CD14-positive monocyte (primary cell): ENCODE data around the gene ADORA2A. TPM values are rescaled to one million over a fixed set of nuclear protein-coding genes. Genes with fewer than 3 reads are reported as not detected.

Source experiments
- DNase-seq, 3 donors: peaks; one replicate each; pipeline ENCODE4 v3.0.0-alpha.2; 2011 to 2022
- H2AFZ ChIP-seq: 2 replicates; pipeline ENCODE4 v1.6.0; 2012; ENCODE audit warnings: mild to moderate bottlenecking, low read depth, low read length, inconsistent platforms; ENCODE audit not compliant: insufficient read depth, poor library complexity, severe bottlenecking
- H3K27ac ChIP-seq, 2 donors: 1 replicate in 1 of 2; 2 replicates in 1 of 2; pipeline ENCODE4 v1.5.1; 2012 to 2013; ENCODE audit warnings: low read length in 2 of 2, control low read depth in 1 of 2, inconsistent platforms in 1 of 2, low read depth in 1 of 2, mild to moderate bottlenecking in 1 of 2
- H3K27me3 ChIP-seq, 2 donors: one replicate each; pipeline versions ENCODE4 v1.6.0 to v1.6.1; 2011 to 2013; ENCODE audit warnings: low read length in 2 of 2; ENCODE audit not compliant: control insufficient read depth in 2 of 2, insufficient read depth in 2 of 2
- H3K36me3 ChIP-seq, 2 donors: replicated peaks in 1 of 2; 1 replicate in 1 of 2; 2 replicates in 1 of 2; pipeline versions ENCODE4 v1.5.1 to v1.6.1; 2012 to 2013; ENCODE audit warnings: low read length in 2 of 2, control low read depth in 1 of 2, inconsistent platforms in 1 of 2, mild to moderate bottlenecking in 1 of 2; ENCODE audit not compliant: insufficient read depth in 2 of 2, control insufficient read depth in 1 of 2
- H3K4me1 ChIP-seq, 2 donors: 1 replicate in 1 of 2; 2 replicates in 1 of 2; pipeline versions ENCODE4 v1.5.1 to v1.6.1; 2012 to 2013; ENCODE audit warnings: low read length in 2 of 2, control low read depth in 1 of 2, inconsistent platforms in 1 of 2, mild to moderate bottlenecking in 1 of 2, moderate library complexity in 1 of 2; ENCODE audit not compliant: insufficient read depth in 2 of 2, control insufficient read depth in 1 of 2
- H3K4me2 ChIP-seq: replicated peaks from 2 replicates; pipeline ENCODE3; 2012; ENCODE audit warnings: low read length, moderate library complexity, mild to moderate bottlenecking; ENCODE audit not compliant: poor library complexity, severe bottlenecking; ENCODE audit errors: extremely low read depth
- H3K4me3 ChIP-seq, 3 experiments: fragments of 200-600 bp in 1 of 3; sonication (generic) in 1 of 3; replicated peaks in 1 of 3; 1 replicate in 2 of 3; 2 replicates in 1 of 3; pipeline ENCODE4 v1.5.1; 2011 to 2013; ENCODE audit warnings: low read length in 3 of 3, mild to moderate bottlenecking in 3 of 3, control low read depth in 2 of 3, low read depth in 2 of 3, inconsistent platforms in 1 of 3, moderate library complexity in 1 of 3
- H3K79me2 ChIP-seq: 2 replicates; pipeline ENCODE4 v1.6.0; 2012; ENCODE audit warnings: mild to moderate bottlenecking, control low read depth, inconsistent platforms, low read length, moderate library complexity; ENCODE audit not compliant: insufficient read depth
- H3K9ac ChIP-seq: 2 replicates; pipeline ENCODE4 v1.6.0; 2017; ENCODE audit warnings: low read length, mild to moderate bottlenecking; ENCODE audit not compliant: insufficient read depth, poor library complexity, severe bottlenecking
- H3K9me3 ChIP-seq, 2 donors: replicated peaks in 1 of 2; 1 replicate in 1 of 2; 2 replicates in 1 of 2; pipeline versions ENCODE4 v1.5.1 to v1.6.1; 2012 to 2013; ENCODE audit warnings: low read length in 2 of 2, control low read depth in 1 of 2; ENCODE audit not compliant: control insufficient read depth in 1 of 2, insufficient read depth in 1 of 2
- H4K20me1 ChIP-seq: 2 replicates; pipeline ENCODE4 v1.6.0; 2012; ENCODE audit warnings: mild to moderate bottlenecking, low read length, control low read depth, moderate library complexity; ENCODE audit not compliant: insufficient read depth
- H3K27ac Mint-ChIP-seq, 7 donors: one replicate each; pipeline ENCODE4 v1.8.0; 2020; ENCODE audit warnings: mild to moderate bottlenecking in 7 of 7, mixed read lengths in 7 of 7, moderate library complexity in 6 of 7, inconsistent platforms in 2 of 7
- H3K27me3 Mint-ChIP-seq, 3 donors: one replicate each; pipeline ENCODE4 v1.8.0; 2021 to 2022; ENCODE audit warnings: low read depth in 3 of 3, mild to moderate bottlenecking in 3 of 3, mixed read lengths in 3 of 3, moderate library complexity in 3 of 3, inconsistent platforms in 1 of 3
- H3K36me3 Mint-ChIP-seq, 2 donors: one replicate each; pipeline ENCODE4 v1.8.0; 2020; ENCODE audit warnings: mixed read lengths in 2 of 2, inconsistent platforms in 1 of 2, mild to moderate bottlenecking in 1 of 2
- H3K4me1 Mint-ChIP-seq: one replicate; pipeline ENCODE4 v1.8.0; 2020; ENCODE audit warnings: mild to moderate bottlenecking, mixed read lengths
- H3K4me3 Mint-ChIP-seq, 2 donors: one replicate each; pipeline ENCODE4 v1.8.0; 2020; ENCODE audit warnings: mild to moderate bottlenecking in 2 of 2, mixed read lengths in 2 of 2, moderate library complexity in 1 of 2
- H3K9me3 Mint-ChIP-seq, 7 donors: one replicate each; pipeline ENCODE4 v1.8.0; 2020 to 2022; ENCODE audit warnings: mixed read lengths in 7 of 7, mild to moderate bottlenecking in 6 of 7, moderate library complexity in 6 of 7, inconsistent platforms in 2 of 7
- CTCF ChIP-seq: fragments of 200-600 bp; IDR thresholded peaks from one replicate; pipeline ENCODE4 v1.8.0; 2022; ENCODE audit warnings: antibody characterized with exemption, mild to moderate bottlenecking
- WGBS: methylation state at CpG from one replicate; pipeline ENCODE4 v1.1.5; 2013; ENCODE audit warnings: missing lambda C conversion rate; ENCODE audit not compliant: insufficient coverage; 5-methylcytosine and 5-hydroxymethylcytosine counted together
- intact Hi-C, 2 donors: fragments of 100-400 bp; cut with micrococcal nuclease; formaldehyde crosslinking; loops; one replicate each; pipeline versions ENCODE4 v1.15.0 to v1.15.1; 2023
- polyA plus RNA-seq, 3 donors: library from polyadenylated mRNA; depleted of rRNA in 1 of 3; unstranded in 2 of 3; stranded (reverse) in 1 of 3; fragments of 300-500 nt in 2 of 3; fragments of >200 nt in 1 of 3; fragmentation: Illumina TruSeq in 2 of 3; gene quantifications; 1 replicate in 2 of 3; 2 replicates in 1 of 3; pipeline ENCODE4 v1.2.3, GENCODE V29; 2012 to 2021

Gene ADORA2A
- polyA plus RNA-seq, 3 donors, result 5.8 to 10.2 (median 6.5) TPM

- intact Hi-C loops, result loop anchor here in 1 of 2 donors (2.0 to 5.0 kb wide), 3 partner anchors 19 to 76 kb away; no protein-coding TSS in a partner anchor
- Histone ChIP-seq H3K27me3 (no peaks in the 10 kb centered on the region), H4K20me1 (peaks cover 18% of the 10 kb centered on the region), H3K27ac (peak overlapping the region in 1 of 2 donors; percentile 82), H3K4me1 (peaks cover 34% of the 10 kb centered on the region in 2 donors), H3K4me2 (no peak overlapping the region), H3K9me3 (no peaks in the 10 kb centered on the region), H3K4me3 (no peak overlapping the region), H2AFZ (no peak overlapping the region), H3K79me2 (no peaks in the 10 kb centered on the region), H3K9ac (peak overlapping the region; percentile 42), H3K36me3 (peaks cover 13 to 31% of the 10 kb centered on the region in 2 donors)
- peaks cover 2% of the 10 kb centered on the region in 3 donors for H3K27me3 Mint-ChIP-seq
- H3K4me3 Mint-ChIP-seq, result peak overlapping the region in 1 of 2 donors; percentile 11
- peaks cover 53 to 61% of the 10 kb centered on the region in 2 donors for H3K36me3 Mint-ChIP-seq
- H3K9me3 Mint-ChIP-seq, result peaks cover 0 to 4% (median 0%) of the 10 kb centered on the region in 7 donors
- peak overlapping the region; percentile 64 to 98 (median 91) for H3K27ac Mint-ChIP-seq
- 100% methylated on average over 1 of the region's 3 CpGs for WGBS
- no peak for TF ChIP-seq CTCF
- DNase-seq, result peak in 1 of 3 donors; percentile 2
- peaks cover 49% of the 10 kb centered on the region for H3K4me1 Mint-ChIP-seq
These were observed 24.1 kb upstream of the ADORA2A start for GRCh38 chr22:24403346-24403745.

- no peak overlapping the region for H3K9ac ChIP-seq
- no peak for TF ChIP-seq CTCF
- H3K4me1 Mint-ChIP-seq, result peaks cover 49% of the 10 kb centered on the region
- H3K36me3 ChIP-seq, result peaks cover 12 to 32% of the 10 kb centered on the region in 2 donors
- WGBS, result 95% methylated on average over 6 of the region's 9 CpGs
- no peak overlapping the region for H3K4me3 Mint-ChIP-seq
- H3K4me2 ChIP-seq, result no peak overlapping the region
- peaks cover 48 to 62% of the 10 kb centered on the region in 2 donors for H3K36me3 Mint-ChIP-seq
- no peaks in the 10 kb centered on the region for H3K79me2 ChIP-seq
- intact Hi-C loops, result loop anchor here in 1 of 2 donors (5.0 kb wide), 1 partner anchor 77 kb away; no protein-coding TSS in a partner anchor
- no peak overlapping the region for H3K27ac ChIP-seq
- no peak overlapping the region for H2AFZ ChIP-seq
- peaks cover 18% of the 10 kb centered on the region for H4K20me1 ChIP-seq
- peaks cover 34% of the 10 kb centered on the region in 2 donors for H3K4me1 ChIP-seq
- H3K27me3 ChIP-seq, result no peaks in the 10 kb centered on the region
- no peak for DNase-seq
- no peak overlapping the region for H3K4me3 ChIP-seq
- no peaks in the 10 kb centered on the region for H3K9me3 ChIP-seq
- H3K27ac Mint-ChIP-seq, result peak overlapping the region in 4 of 7 donors; percentile 25 to 73 (median 34)
- H3K27me3 Mint-ChIP-seq, result peaks cover 2% of the 10 kb centered on the region in 3 donors
- H3K9me3 Mint-ChIP-seq, result peaks cover 0 to 4% (median 0%) of the 10 kb centered on the region in 7 donors
These were observed 22.7 kb upstream of the ADORA2A start for GRCh38 chr22:24404561-24405275.
